LNCaP clone FGC (cell line): ENCODE measurements around the gene ABCB10.

ENCODE experiments used
- DNase-seq: peaks from one replicate; pipeline ENCODE4 v3.0.0-alpha.2; 2011; ENCODE audit warnings: low read depth
- H3K4me3 ChIP-seq: 2 replicates; pipeline ENCODE4 v1.5.1; 2011; ENCODE audit warnings: mild to moderate bottlenecking, low read depth, low read length, control low read depth
- CTCF ChIP-seq: IDR thresholded peaks from 2 replicates; pipeline ENCODE4 v1.5.1; 2012; ENCODE audit warnings: mild to moderate bottlenecking; ENCODE audit not compliant: control insufficient read depth, insufficient read depth; ENCODE audit errors: extremely low read depth

ABCB10 gene

GRCh38 chr1:229470406-229471043 is 88.0 kb downstream of the ABCB10 start:
- no peak for TF ChIP-seq CTCF
- no peak overlapping the region for H3K4me3 ChIP-seq
- no peak for DNase-seq

GRCh38 chr1:229466887-229467286 is 91.6 kb downstream of the ABCB10 start:
- no peak for DNase-seq
- H3K4me3 ChIP-seq: no peak overlapping the region
- no peak for TF ChIP-seq CTCF
